GM21447 (cell line): Measurements from ENCODE around the gene PLOD1.
"Not testable (repeated sequence)": the region's sequence is repeated elsewhere in the genome, so short reads cannot be mapped to it uniquely, and the experiment has no call there.

ENCODE experiments used
- ATAC-seq: cut with Tn5 transposase; IDR thresholded peaks from one replicate; pipeline ENCODE4 v1.9.1; 2021; ENCODE audit not compliant: unreplicated experiment

Gene PLOD1

GRCh38 chr1:11938722-11939526, 4.4 kb downstream of the PLOD1 start:
- ATAC-seq = no peak

GRCh38 chr1:11939794-11940193, 5.3 kb downstream of the PLOD1 start:
- ATAC-seq = not testable (repeated sequence)

- no peak for ATAC-seq
Measured at GRCh38 chr1:11940260-11940921, 5.9 kb downstream of the PLOD1 start.

- no peak for ATAC-seq
Measured at GRCh38 chr1:11942280-11942679, 7.8 kb downstream of the PLOD1 start.

- ATAC-seq = no peak
Measured at GRCh38 chr1:11943619-11944018, 9.1 kb downstream of the PLOD1 start.

- ATAC-seq = no peak
Measured at GRCh38 chr1:11944358-11944931, 9.9 kb downstream of the PLOD1 start.

- ATAC-seq = no peak
Measured at GRCh38 chr1:11946647-11947046, 12.1 kb downstream of the PLOD1 start.

- ATAC-seq = no peak
Measured at GRCh38 chr1:11948822-11949458, 14.4 kb downstream of the PLOD1 start.

- ATAC-seq = no peak
Measured at GRCh38 chr1:11951901-11952300, 17.4 kb downstream of the PLOD1 start.

- no peak for ATAC-seq
Measured at GRCh38 chr1:11952455-11953109, 18.1 kb downstream of the PLOD1 start.

GRCh38 chr1:11955221-11955620, 20.7 kb downstream of the PLOD1 start:
- no peak for ATAC-seq

- no peak for ATAC-seq
Measured at GRCh38 chr1:11957398-11957797, 22.9 kb downstream of the PLOD1 start.

- no peak for ATAC-seq
Measured at GRCh38 chr1:11957897-11958296, 23.4 kb downstream of the PLOD1 start.

GRCh38 chr1:11960276-11960675, 25.8 kb downstream of the PLOD1 start:
- ATAC-seq = no peak

GRCh38 chr1:11960715-11961114, 26.2 kb downstream of the PLOD1 start:
- ATAC-seq = no peak

- ATAC-seq = no peak
Measured at GRCh38 chr1:11961230-11961629, 26.7 kb downstream of the PLOD1 start.

- ATAC-seq = no peak
Measured at GRCh38 chr1:11963622-11964021, 29.1 kb downstream of the PLOD1 start.

GRCh38 chr1:11964656-11965055, 30.1 kb downstream of the PLOD1 start:
- no peak for ATAC-seq

GRCh38 chr1:11967028-11967547, 32.6 kb downstream of the PLOD1 start:
- no peak for ATAC-seq

GRCh38 chr1:11970441-11971185, 36.1 kb downstream of the PLOD1 start:
- ATAC-seq = no peak
